ENCODE data around the gene PDK3. TPM values are rescaled to one million over a fixed set of nuclear protein-coding genes. Genes with fewer than 3 reads are reported as not detected.

The PDK3 gene
- total and polyA plus RNA-seq, 7 donors = 3.6 to 63.2 (median 47.6) TPM

GRCh38 chrX:24482823-24483415, 17.8 kb downstream of the PDK3 start:
- H3K4me1 ChIP-seq = peaks cover 0 to 6% (median 2%) of the 10 kb centered on the region in 4 donors
- no peak overlapping the region for H3K4me3 ChIP-seq
- H3K36me3 ChIP-seq = no peaks in the 10 kb centered on the region
- no peak overlapping the region for H3K27ac ChIP-seq
- DNase-seq = no peak
- H3K27me3 ChIP-seq = no peaks in the 10 kb centered on the region
- intact Hi-C loops (cut with DNase I) = no loop called here
- TF ChIP-seq CTCF (IDR thresholded peaks at IDR 0.05) (no peak), POLR2AphosphoS5 (IDR thresholded peaks at IDR 0.05) (no peak), EP300 (IDR thresholded peaks at IDR 0.05) (no peak), POLR2A (IDR thresholded peaks at IDR 0.05) (no peak)
- 57 to 86% methylated on average over 3 of the region's 3 CpGs for WGBS, 2 donors
- no peaks in the 10 kb centered on the region for H3K9me3 ChIP-seq

- DNase-seq = no peak
- Histone ChIP-seq H3K4me3 (no peak overlapping the region), H3K27ac (no peak overlapping the region), H3K36me3 (no peaks in the 10 kb centered on the region), H3K27me3 (no peaks in the 10 kb centered on the region), H3K9me3 (no peaks in the 10 kb centered on the region), H3K4me1 (peaks cover 0 to 6% (median 2%) of the 10 kb centered on the region in 4 donors)
- TF ChIP-seq POLR2A (IDR thresholded peaks at IDR 0.05) (no peak), POLR2AphosphoS5 (IDR thresholded peaks at IDR 0.05) (no peak), EP300 (IDR thresholded peaks at IDR 0.05) (no peak), CTCF (IDR thresholded peaks at IDR 0.05) (no peak)
- intact Hi-C loops (cut with DNase I) = no loop called here
- 96 to 98% methylated on average over 11 of the region's 11 CpGs for WGBS, 2 donors
These were observed 18.5 kb downstream of the PDK3 start for GRCh38 chrX:24483596-24483995.

GRCh38 chrX:24485323-24485722, 20.2 kb downstream of the PDK3 start:
- no peaks in the 10 kb centered on the region for H3K9me3 ChIP-seq
- no peaks in the 10 kb centered on the region for H3K27me3 ChIP-seq
- peaks cover 0 to under 1% (median 0%) of the 10 kb centered on the region in 4 donors for H3K4me1 ChIP-seq
- no peaks in the 10 kb centered on the region for H3K36me3 ChIP-seq
- WGBS, 2 donors = 78 to 94% methylated on average over 5 of the region's 5 CpGs
- H3K4me3 ChIP-seq = no peak overlapping the region
- intact Hi-C loops (cut with DNase I) = no loop called here
- TF ChIP-seq POLR2AphosphoS5 (IDR thresholded peaks at IDR 0.05) (no peak), CTCF (IDR thresholded peaks at IDR 0.05) (no peak), POLR2A (IDR thresholded peaks at IDR 0.05) (no peak), EP300 (IDR thresholded peaks at IDR 0.05) (no peak)
- no peak for DNase-seq
- H3K27ac ChIP-seq = no peak overlapping the region

- Histone ChIP-seq H3K9me3 (no peaks in the 10 kb centered on the region), H3K27me3 (no peaks in the 10 kb centered on the region), H3K4me1 (no peaks in the 10 kb centered on the region), H3K36me3 (no peaks in the 10 kb centered on the region), H3K27ac (no peak overlapping the region), H3K4me3 (no peak overlapping the region)
- intact Hi-C loops (cut with DNase I) = no loop called here
- TF ChIP-seq POLR2AphosphoS5 (IDR thresholded peaks at IDR 0.05) (no peak), CTCF (IDR thresholded peaks at IDR 0.05) (no peak), POLR2A (IDR thresholded peaks at IDR 0.05) (no peak), EP300 (IDR thresholded peaks at IDR 0.05) (no peak)
- no peak for DNase-seq
- 63 to 89% methylated on average over 10 of the region's 10 CpGs for WGBS, 2 donors
These were observed 21.0 kb downstream of the PDK3 start for GRCh38 chrX:24485976-24486680.

Measured in sigmoid colon (tissue), 7 donors.